Inferior parietal cortex (tissue), 1 donor: ENCODE results near the gene ZDBF2.
"Not testable (repeated sequence)": the region's sequence is repeated elsewhere in the genome, so short reads cannot be mapped to it uniquely, and the experiment has no call there.

Source experiments
- DNase-seq: peaks from one replicate; pipeline ENCODE4 v3.0.0-alpha.2; 2016; ENCODE audit errors: extremely low spot score

Gene ZDBF2

DNA sequence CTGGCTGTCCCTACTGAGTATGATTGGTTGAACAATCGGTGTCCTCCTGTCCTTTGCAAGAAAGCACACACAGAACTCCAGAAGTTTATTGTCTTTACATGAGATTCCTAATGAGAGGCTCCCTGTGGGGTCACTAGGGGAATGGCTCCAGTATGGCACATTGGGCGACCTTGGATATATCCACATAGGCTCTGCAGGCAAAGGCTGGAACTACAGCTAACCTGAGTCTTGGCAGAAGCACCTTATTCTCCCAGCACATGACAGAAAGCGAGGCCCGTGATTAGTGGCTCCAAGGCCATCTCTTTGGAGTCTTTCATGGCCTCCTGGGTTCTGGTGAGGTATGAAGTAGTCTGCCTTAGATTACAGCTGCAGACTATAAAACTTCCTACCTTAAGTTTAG is 49.0 kb downstream of the ZDBF2 start:
- DNase-seq, result no peak

DNA sequence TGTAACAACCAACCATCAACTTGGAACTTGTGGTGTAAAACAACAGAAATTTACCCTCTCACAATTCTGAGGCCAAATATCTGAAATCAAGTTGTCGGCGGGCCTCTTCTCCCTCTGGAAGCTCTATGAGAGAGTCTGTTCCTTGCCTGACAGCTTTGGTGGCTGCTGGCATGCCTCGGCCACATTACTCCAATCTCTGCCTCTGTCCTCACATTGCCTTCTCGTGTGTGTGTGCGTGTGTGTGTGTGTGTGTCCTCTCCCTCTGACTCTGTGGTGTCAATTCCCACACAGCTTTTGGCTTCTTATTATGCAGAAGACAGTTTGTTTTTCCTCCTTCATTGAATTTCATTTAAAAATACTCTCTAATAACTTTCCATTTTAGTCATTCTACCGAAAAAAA is 50.4 kb downstream of the ZDBF2 start:
- DNase-seq, result no peak

DNA sequence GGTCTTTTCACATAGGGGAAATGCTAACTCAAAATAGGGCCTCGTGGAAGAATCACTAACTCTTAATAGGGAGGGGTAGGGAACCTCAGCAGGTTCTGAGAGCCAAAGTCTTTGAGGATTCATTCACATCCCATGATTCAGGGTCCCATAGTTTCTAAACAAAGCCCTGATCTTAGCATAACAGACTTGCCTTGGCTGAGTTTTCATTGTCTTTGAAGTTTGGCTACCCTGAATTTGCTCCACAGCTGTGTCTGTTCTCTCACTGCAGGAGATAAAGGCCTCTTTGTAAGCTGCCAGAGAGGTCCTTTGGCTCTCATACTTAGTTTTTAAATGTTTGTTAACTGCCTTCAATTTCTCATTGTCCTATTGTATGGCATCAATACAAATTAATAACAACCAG is 54.5 kb downstream of the ZDBF2 start:
- DNase-seq, result no peak

DNA sequence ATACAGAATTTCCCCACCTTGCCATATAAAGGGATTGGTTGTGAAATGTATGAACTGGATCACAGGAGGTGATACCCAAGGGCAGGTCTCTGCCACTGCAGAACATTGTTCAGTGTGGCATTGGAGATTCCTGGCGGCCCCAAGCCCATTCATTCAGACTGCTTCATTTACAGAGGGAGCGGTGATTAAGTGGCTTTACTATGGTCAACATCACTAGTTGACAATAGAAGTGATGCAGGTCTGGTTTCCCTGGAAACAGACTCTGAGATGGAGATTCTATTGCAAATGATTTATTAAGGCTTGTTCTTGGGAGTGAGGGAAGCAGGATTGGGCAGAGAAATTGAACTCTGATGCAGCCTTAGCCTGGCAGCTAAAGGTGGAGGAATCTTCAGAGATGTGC is 62.4 kb downstream of the ZDBF2 start:
- no peak for DNase-seq

DNA sequence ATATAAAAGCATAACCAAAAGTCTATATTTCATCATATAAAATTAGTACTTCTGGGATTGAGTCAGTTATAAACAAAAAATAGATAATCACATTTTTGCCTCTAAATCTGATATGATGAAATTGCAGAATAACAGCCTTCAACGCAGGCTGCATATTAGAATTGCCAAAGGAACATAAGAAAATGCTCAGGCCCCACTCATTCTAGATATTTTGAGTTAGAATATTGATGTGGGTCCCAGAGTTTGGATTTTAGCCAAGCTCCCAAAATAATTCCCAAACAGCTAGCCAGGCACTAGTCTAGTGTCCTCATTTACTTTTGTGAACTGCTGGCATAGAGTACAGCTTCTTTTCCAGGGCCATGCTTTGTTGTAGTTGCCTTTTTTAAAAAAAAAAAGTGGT is 63.5 kb downstream of the ZDBF2 start:
- DNase-seq, result no peak

DNA sequence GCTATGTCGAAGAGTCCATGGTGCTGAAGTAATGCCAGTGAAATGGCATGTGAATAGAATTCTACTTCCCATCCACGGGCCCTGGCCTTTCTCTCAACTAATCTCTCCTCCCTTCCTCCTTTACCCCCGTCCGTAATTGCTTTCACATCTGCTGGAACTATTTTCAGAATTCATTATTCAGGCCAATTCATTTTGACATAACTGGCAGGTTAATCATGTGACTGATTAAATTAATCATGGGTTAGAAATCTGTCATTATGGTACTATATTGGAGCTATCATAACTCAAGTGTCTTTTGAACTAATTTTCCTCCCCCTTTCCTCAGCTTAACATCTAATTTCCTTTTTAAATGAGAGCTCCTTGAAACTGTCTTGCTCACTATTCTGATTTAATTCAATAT is 66.9 kb downstream of the ZDBF2 start:
- no peak for DNase-seq

DNA sequence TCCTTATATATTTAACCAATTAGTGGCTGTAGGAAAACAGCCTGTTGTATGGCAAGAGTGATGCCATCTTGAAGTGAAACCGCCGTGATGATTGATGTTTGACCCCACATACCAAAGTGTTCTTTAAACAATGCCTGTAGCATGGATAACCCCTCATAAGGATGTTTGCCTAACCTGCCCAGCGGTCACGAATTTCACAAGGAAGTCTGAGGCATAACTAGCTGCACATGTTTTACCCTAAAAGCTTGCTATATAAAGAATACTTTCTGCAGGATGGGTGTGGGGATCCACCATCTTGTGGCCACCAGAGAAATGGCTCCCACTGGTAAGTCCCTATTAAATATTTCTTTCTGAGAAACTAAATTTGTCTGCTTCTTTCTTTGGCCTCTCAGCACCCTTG is 68.7 kb downstream of the ZDBF2 start:
- DNase-seq, result no peak

DNA sequence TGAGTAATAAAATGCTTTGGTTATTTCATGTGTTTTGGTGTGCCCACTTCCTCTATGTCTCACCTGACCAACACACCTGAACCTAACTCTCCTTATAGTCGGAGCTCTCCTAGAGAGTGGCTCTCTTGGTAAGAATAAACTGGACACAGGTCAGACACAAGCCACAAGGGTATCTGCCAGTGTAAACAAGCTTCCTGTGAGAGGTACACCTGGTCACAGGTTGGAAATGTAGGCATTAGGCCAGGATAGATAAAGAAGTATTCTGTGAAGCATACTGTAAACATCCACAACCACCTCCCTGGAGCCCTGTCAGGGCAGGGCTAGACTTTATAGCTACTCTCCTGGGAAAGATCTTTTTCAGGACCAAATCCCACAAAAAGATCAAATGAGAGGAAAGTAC is 69.4 kb downstream of the ZDBF2 start:
- no peak for DNase-seq

DNA sequence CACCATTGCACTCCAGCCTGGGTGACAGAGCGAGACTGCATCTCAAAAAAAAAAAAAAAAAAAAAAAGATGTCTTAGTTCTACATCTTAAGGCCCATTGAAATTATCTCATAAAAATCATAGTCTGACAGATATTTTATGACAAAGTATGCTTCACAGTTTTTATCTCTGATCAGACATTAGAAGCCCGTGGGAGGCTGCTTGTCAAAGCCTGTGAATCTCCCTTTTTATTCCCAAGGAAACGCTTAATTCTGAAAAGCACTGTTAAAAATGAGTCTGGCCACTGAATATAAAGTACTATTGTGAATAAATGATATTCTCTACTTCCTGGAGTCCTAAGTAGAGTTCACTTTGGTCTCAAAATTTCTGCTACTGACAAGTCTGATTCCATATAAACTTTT is 71.1 kb downstream of the ZDBF2 start:
- DNase-seq, result no peak

DNA sequence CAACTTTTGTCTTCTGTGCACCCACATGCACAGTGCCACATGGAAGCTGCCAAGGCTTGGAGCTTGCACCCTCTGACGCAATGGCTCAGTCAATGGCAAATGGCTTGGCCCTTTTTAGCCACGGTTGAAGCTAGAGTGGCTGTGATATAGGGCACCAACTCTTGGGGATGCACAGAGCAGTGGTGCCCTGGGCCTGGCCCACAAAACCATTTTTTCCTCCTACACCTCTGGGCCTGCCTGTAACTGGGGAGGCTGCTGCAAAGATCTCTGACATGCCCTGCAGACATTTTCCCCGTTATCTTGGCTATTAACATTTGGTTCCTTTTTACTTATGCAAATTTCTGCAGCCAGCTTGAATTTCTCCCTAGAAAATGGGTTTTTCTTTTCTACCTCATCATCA is 74.9 kb downstream of the ZDBF2 start:
- no peak for DNase-seq

DNA sequence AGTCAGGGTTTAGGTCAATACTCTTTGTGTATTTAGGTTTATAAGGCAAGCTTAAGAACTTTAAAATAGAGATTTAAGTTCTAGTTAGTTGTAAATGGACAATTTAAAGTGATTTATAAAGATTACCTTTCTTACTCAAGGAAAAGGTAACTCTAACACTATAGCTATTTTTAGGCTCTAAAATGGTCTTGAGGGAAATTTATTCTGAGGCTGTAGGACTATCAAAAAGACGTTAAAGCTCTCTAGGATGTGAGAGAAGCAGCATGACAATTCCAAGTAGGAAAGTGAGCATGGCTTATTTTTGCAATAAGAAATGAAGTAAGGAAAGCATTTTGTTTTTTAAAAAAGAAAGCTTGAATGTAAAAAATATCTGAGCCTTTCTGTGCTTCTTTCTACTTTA is 78.1 kb downstream of the ZDBF2 start:
- DNase-seq, result no peak

DNA sequence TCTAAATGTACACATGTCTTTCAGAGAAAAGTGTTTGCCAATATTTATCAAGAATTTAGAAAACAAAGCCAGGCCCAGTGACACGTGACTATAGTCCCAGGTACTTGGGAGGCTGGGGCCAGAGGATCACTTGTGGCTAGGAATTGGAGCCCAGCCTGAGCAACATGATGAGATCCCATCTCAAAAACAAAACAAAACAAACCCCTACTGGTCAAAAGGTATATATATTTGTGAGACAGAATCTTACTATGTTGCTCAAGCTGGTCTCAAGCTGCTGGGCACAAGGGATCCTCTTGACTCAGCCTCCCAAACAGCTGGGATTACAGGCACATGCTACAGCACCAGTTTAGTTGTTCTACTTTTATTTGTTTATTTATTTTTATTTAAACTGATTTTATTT is 79.2 kb downstream of the ZDBF2 start:
- no peak for DNase-seq

DNA sequence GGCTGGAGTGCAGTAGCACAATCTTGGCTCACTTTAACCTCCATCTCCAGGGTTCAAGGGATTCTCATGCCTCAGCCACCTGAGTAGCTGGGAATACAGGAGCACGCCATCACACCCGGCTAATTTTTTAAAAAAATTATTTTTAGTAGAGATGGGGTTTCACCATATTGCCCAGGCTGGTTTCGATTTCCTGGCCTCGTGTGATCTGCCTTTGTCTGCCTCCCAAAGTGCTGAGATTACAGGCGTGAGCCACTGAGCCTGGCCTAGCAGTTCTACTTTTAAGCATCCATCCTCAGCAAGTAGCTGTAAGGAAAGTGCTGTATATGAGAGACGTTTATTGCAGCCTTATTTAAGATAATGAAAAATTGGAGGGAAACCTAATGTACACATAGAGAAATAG is 79.7 kb downstream of the ZDBF2 start:
- no peak for DNase-seq

DNA sequence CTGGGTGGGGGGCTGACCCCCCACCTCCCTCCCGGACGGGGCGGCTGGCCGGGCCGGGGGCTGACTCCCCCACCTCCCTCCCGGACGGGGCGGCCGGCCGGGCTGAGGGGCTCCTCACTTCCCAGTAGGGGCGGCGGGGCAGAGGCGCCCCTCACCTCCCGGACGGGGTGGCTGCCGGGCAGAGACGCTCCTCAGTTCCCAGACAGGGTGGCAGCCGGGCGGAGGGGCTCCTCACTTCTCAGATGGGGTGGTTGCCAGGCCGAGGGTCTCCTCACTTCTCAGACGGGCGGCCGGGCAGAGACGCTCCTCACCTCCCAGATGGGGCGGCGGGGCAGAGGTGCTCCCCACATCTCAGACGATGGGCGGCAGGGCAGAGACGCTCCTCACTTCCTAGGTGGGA is 82.4 kb downstream of the ZDBF2 start:
- DNase-seq, result not testable (repeated sequence)

DNA sequence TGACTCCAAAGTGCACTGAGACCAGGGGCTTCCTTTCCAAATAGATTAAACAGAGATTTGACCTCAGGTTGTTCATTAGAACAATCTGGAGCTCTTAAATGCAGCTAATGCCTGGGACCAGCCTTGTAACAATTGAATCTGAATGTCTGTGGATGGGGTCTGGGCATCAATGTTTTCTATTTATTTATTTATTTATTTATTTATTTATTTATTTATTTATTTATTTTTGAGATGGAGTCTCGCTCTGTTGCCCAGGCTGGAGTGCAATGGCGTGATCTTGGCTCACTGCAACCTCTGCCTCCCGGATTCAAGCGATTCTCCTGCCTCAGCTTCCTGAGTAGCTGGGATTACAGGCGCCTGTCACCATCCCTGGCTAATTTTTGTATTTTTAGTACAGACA is 86.4 kb downstream of the ZDBF2 start:
- not testable (repeated sequence) for DNase-seq

DNA sequence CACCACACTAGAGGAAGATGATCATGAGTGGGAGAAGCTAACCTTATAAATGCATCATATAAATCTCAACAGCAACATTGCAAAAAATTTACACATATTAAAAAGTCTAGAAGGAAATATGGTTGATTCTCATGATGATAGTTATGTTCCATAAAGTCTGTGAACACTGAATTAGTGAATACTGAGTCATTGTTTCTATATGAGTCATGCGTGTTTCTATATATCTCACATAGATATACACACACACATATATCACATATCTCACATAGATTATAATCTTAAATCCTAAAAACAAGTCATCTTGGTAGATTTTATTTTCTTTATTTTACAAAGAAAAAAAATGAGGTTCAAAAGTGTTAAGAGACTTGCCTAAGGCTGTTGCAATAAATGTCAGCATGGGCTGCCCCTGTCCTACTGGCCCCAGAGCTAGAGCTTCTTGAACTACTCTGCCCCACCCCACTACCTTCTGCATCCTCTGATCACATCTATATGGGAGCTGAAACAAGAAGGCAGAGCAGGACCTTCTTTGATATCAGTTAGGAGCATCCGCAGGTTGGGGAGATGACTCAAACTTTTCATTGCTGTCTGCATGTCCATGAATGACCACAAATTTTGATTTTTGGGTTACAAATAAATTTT is 87.1 kb downstream of the ZDBF2 start:
- no peak for DNase-seq
